Spleen (tissue), 11 donors: ENCODE results near the gene FBXL17. TPM values are rescaled to one million over a fixed set of nuclear protein-coding genes. Genes with fewer than 3 reads are reported as not detected.

Experiments used
- DNase-seq: peaks from one replicate; pipeline ENCODE4 v3.0.0-alpha.2; 2020
- H3K27ac ChIP-seq, 8 donors: fragments of 200-600 bp; sonication (generic) in 7 of 8; 1 replicate in 4 of 8; 2 replicates in 4 of 8; pipeline versions ENCODE4 v1.5.0 to v1.8.0; 2016 to 2021; ENCODE audit warnings: inconsistent platforms in 4 of 8, mild to moderate bottlenecking in 4 of 8, moderate library complexity in 1 of 8
- H3K27me3 ChIP-seq, 7 donors: fragments of 200-600 bp; sonication (generic) in 6 of 7; replicated peaks in 1 of 7; 1 replicate in 4 of 7; 2 replicates in 3 of 7; pipeline versions ENCODE4 v1.5.0 to v1.8.0; 2016 to 2021; ENCODE audit warnings: inconsistent platforms in 3 of 7, mild to moderate bottlenecking in 1 of 7
- H3K36me3 ChIP-seq, 6 donors: fragments of 200-600 bp; sonication (generic) in 5 of 6; 1 replicate in 4 of 6; 2 replicates in 2 of 6; pipeline versions ENCODE4 v1.5.0 to v1.8.0; 2016 to 2021; ENCODE audit warnings: inconsistent platforms in 2 of 6
- H3K4me1 ChIP-seq, 6 donors: fragments of 200-600 bp; sonication (generic) in 5 of 6; 1 replicate in 3 of 6; 2 replicates in 3 of 6; pipeline versions ENCODE4 v1.5.0 to v1.8.0; 2016 to 2021; ENCODE audit warnings: inconsistent platforms in 3 of 6
- H3K4me3 ChIP-seq, 8 donors: fragments of 200-600 bp; sonication (generic) in 7 of 8; 1 replicate in 4 of 8; 2 replicates in 4 of 8; pipeline versions ENCODE4 v1.5.0 to v1.8.0; 2016 to 2021; ENCODE audit warnings: inconsistent platforms in 4 of 8, mild to moderate bottlenecking in 4 of 8, moderate library complexity in 2 of 8
- H3K9me3 ChIP-seq, 8 donors: fragments of 200-600 bp; sonication (generic) in 7 of 8; 1 replicate in 4 of 8; 2 replicates in 4 of 8; pipeline versions ENCODE4 v1.5.0 to v1.8.0; 2016 to 2021; ENCODE audit warnings: inconsistent platforms in 4 of 8
- POLR2A ChIP-seq, 3 donors: fragments of 450-650 bp; IDR thresholded peaks; one replicate each; pipeline ENCODE4 v1.5.1; 2017; ENCODE audit warnings: antibody characterized with exemption in 3 of 3, mild to moderate bottlenecking in 1 of 3
- POLR2AphosphoS5 ChIP-seq, 3 donors: sonication (generic); formaldehyde crosslinking; IDR thresholded peaks; one replicate each; pipeline ENCODE4 v1.5.1; 2017; ENCODE audit warnings: antibody characterized with exemption in 3 of 3
- WGBS, 5 donors: extraction: QIAGEN DNeasy Blood & Tissue Kit in 3 of 5; methylation state at CpG; one replicate each; pipeline versions ENCODE4 v1.1.5 to v1.1.7; 2013 to 2018; 5-methylcytosine and 5-hydroxymethylcytosine counted together
- intact Hi-C: fragments of 100-400 bp; cut with DNase I; formaldehyde crosslinking; loops from one replicate; pipeline ENCODE4 v1.15.0; 2023; ENCODE audit warnings: low total_unique reads
- polyA plus RNA-seq, 3 donors: library from polyadenylated mRNA; stranded (reverse); fragments of 200-250 nt; gene quantifications; one replicate each; pipeline ENCODE4 v1.2.1, GENCODE V29; 2013
- total RNA-seq, 7 donors: library from RNA; depleted of rRNA in 3 of 7; stranded (reverse); fragments of >200 nt in 3 of 7; fragmentation: NEBNext Ultra II Directional in 4 of 7; extraction: Animal tissue kit (Norgen Biotek cat#: 25700) in 4 of 7; gene quantifications; one replicate each; pipeline versions ENCODE4 v1.1.0 to v1.2.1, GENCODE V29; 2016 to 2021
- TF ChIP-seq, protein P1 (sequence below), 11 experiments: fragments of 200-600 bp in 7 of 11; fragments of 450-650 bp in 4 of 11; sonication (generic) in 4 of 11; IDR thresholded peaks in 8 of 11; conservative IDR thresholded peaks in 3 of 11; 1 replicate in 7 of 11; 2 replicates in 4 of 11; pipeline versions ENCODE4 v1.4.0 to v1.8.0; 2016 to 2021; ENCODE audit warnings: antibody characterized with exemption in 11 of 11, inconsistent platforms in 4 of 11, mild to moderate bottlenecking in 1 of 11
- donor health status: healthy with polysubstance abuse.
- donor health status: DM: no; HTN: no; CAD: no; lungs with moderate emphysema.
- donor health status: DM: no; HTN: no; CAD: no.
- donor health status: Bipolar disorder and iron deficiency.
- donor health status: healthy.
- donor health status: DM: no; HTN: no; CAD: no.
- donor health status: DM: yes; HTN: yes; CAD: no.

Gene FBXL17
- total and polyA plus RNA-seq, 10 donors: 5.1 to 39.9 (median 21.8) TPM

DNA sequence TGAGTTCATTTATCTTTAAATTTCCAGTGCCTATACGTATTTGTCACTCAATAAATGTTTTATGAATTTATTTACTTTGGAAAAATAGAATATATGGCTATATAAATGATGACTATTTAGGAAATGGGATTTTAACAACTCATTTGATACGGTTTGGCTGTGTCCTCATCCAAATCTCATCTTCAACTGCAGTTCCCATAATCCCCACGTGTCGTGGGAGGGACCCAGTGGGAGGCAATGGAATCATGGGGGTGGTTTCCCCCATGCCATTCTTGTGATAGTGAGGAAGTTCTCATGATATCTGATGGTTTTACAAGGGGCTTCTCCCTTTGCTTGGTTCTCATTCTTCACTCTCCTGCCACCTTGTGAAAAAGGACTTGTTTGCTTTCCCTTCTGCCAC is 523.6 kb downstream of the FBXL17 start:
- Histone ChIP-seq H3K27me3 (no peaks in the 10 kb centered on the region), H3K27ac (no peak overlapping the region), H3K4me3 (no peak overlapping the region), H3K4me1 (no peaks in the 10 kb centered on the region), H3K9me3 (no peaks in the 10 kb centered on the region), H3K36me3 (peaks cover 0 to 15% (median 6%) of the 10 kb centered on the region in 6 donors)
- TF ChIP-seq POLR2A (IDR thresholded peaks at IDR 0.05): no peak
- TF ChIP-seq, protein P1, sequence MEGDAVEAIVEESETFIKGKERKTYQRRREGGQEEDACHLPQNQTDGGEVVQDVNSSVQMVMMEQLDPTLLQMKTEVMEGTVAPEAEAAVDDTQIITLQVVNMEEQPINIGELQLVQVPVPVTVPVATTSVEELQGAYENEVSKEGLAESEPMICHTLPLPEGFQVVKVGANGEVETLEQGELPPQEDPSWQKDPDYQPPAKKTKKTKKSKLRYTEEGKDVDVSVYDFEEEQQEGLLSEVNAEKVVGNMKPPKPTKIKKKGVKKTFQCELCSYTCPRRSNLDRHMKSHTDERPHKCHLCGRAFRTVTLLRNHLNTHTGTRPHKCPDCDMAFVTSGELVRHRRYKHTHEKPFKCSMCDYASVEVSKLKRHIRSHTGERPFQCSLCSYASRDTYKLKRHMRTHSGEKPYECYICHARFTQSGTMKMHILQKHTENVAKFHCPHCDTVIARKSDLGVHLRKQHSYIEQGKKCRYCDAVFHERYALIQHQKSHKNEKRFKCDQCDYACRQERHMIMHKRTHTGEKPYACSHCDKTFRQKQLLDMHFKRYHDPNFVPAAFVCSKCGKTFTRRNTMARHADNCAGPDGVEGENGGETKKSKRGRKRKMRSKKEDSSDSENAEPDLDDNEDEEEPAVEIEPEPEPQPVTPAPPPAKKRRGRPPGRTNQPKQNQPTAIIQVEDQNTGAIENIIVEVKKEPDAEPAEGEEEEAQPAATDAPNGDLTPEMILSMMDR (IDR thresholded peaks at IDR 0.05 in 8 of 11, conservative IDR thresholded peaks at IDR 0.05 in 3 of 11): no peak
- TF ChIP-seq POLR2AphosphoS5 (IDR thresholded peaks at IDR 0.05): no peak
- WGBS, 5 donors: 72 to 94% (median 86%) methylated on average over 4 of the region's 4 CpGs
- intact Hi-C loops: no loop called here
- no peak for DNase-seq

DNA sequence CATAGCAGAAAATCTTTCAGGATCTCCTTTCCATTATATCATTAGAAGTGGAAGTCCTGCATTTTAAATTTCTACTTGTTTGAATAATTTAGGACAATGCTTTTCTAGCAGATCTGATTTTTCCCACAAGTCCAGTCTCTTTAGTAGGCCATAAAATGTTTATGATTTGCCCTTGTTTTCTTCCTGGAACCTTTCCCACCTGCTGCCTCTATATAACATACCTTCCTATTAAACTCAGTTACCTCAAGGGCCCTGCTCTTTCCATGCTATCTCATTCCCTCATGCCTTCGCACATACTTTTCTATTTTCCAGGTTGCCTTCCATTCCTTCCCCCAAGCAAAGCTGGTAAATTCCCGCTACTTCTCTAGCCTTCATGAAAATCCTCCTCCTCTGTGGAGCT is 524.1 kb downstream of the FBXL17 start:
- TF ChIP-seq POLR2AphosphoS5 (IDR thresholded peaks at IDR 0.05) (no peak), POLR2A (IDR thresholded peaks at IDR 0.05) (no peak)
- TF ChIP-seq, protein P1 (IDR thresholded peaks at IDR 0.05 in 8 of 11, conservative IDR thresholded peaks at IDR 0.05 in 3 of 11): no peak
- no peak overlapping the region for H3K4me3 ChIP-seq
- 96 to 100% (median 97%) methylated on average over 2 of the region's 2 CpGs for WGBS, 5 donors
- H3K27ac ChIP-seq: no peak overlapping the region
- H3K27me3 ChIP-seq: no peaks in the 10 kb centered on the region
- no peak for DNase-seq
- no peaks in the 10 kb centered on the region for H3K4me1 ChIP-seq
- no peaks in the 10 kb centered on the region for H3K9me3 ChIP-seq
- intact Hi-C loops: no loop called here
- H3K36me3 ChIP-seq: peaks cover 0 to 15% (median 6%) of the 10 kb centered on the region in 6 donors

DNA sequence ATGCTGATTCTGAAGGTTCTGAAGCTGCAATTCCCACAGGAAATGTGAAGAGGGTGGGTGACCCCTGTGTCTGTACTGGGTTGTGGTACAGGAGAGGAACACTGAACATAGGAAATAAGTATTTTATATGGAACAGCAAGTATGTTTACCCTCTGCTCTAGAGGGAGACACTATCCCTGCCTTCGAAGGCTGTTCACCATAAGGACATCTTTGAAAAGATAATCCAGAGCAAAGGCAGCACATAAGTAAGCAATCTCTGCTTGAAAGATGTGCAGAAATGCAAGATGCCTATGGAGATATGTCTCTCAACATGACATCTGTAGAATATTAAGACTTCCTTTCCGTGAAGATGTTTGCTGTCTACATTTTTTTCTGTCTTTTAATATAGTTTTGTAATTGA is 526.7 kb downstream of the FBXL17 start:
- no peak for DNase-seq
- H3K36me3 ChIP-seq: no peaks in the 10 kb centered on the region
- H3K4me1 ChIP-seq: no peaks in the 10 kb centered on the region
- no peaks in the 10 kb centered on the region for H3K9me3 ChIP-seq
- 66 to 71% (median 70%) methylated on average over 2 of the region's 2 CpGs for WGBS, 5 donors
- no peaks in the 10 kb centered on the region for H3K27me3 ChIP-seq
- TF ChIP-seq, protein P1 (IDR thresholded peaks at IDR 0.05 in 8 of 11, conservative IDR thresholded peaks at IDR 0.05 in 3 of 11): no peak
- no peak for TF ChIP-seq POLR2A (IDR thresholded peaks at IDR 0.05)
- TF ChIP-seq POLR2AphosphoS5 (IDR thresholded peaks at IDR 0.05): no peak
- intact Hi-C loops: no loop called here
- H3K4me3 ChIP-seq: no peak overlapping the region
- H3K27ac ChIP-seq: no peak overlapping the region

DNA sequence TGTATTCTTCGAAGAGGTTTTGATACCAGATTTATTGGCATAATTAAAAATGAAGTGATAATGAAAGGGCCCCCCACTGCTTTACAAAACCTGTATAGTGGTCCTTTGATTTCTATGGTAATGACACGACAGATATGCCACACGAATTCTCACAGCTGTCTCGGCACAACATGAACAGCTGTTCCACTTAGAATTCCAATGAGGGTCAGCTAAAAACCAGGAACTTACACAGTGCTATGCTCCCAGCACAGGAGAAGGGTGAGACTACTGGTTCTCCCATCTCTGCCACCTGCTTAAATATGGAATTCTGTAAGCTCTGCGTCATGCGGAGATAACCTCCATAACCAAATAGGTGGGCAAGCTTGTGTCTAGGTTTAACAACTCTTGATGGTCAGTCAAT is 528.2 kb downstream of the FBXL17 start:
- Histone ChIP-seq H3K9me3 (no peaks in the 10 kb centered on the region), H3K4me3 (no peak overlapping the region), H3K36me3 (no peaks in the 10 kb centered on the region), H3K4me1 (no peaks in the 10 kb centered on the region), H3K27ac (no peak overlapping the region), H3K27me3 (no peaks in the 10 kb centered on the region)
- TF ChIP-seq, protein P1 (IDR thresholded peaks at IDR 0.05 in 8 of 11, conservative IDR thresholded peaks at IDR 0.05 in 3 of 11): no peak
- TF ChIP-seq POLR2AphosphoS5 (IDR thresholded peaks at IDR 0.05): no peak
- no peak for TF ChIP-seq POLR2A (IDR thresholded peaks at IDR 0.05)
- intact Hi-C loops: no loop called here
- no peak for DNase-seq
- 85 to 91% (median 88%) methylated on average over 6 of the region's 6 CpGs for WGBS, 5 donors
